ENCODE results near the gene IFNGR2. TPM values are rescaled to one million over a fixed set of nuclear protein-coding genes. Genes with fewer than 3 reads are reported as not detected.

IFNGR2 gene
- total and polyA plus RNA-seq, 2 donors (not counting 1 experiment from before 2014, with no cell fraction given) = 96.0 to 108 TPM

GRCh38 chr21:33449616-33450015 is 46.4 kb downstream of the IFNGR2 start:
- no peak for TF ChIP-seq EZH2 (IDR thresholded peaks at IDR 0.05; ENCODE audit: borderline replicate concordance, insufficient read depth, low read depth, low read length, poor library complexity, severe bottlenecking)
- TF ChIP-seq CTCF (IDR thresholded peaks at IDR 0.05) = no peak
- ATAC-seq (ENCODE audit: low read depth) (no peak), DNase-seq (no peak)
- Histone ChIP-seq H3K36me3 (replicated peaks in 1 of 2; ENCODE audit: control extremely low read depth in 1 of 2, control insufficient read depth in 1 of 2, extremely low read depth in 1 of 2, insufficient read depth in 2 of 2, low read length in 1 of 2) (peaks cover 0 to 18% of the 10 kb centered on the region in 2 experiments), H3K4me1 (ENCODE audit: control insufficient read depth in 2 of 2, insufficient read depth in 2 of 2, low read length in 2 of 2) (peaks cover 6% of the 10 kb centered on the region in 2 donors), H3K27me3 (replicated peaks in 1 of 4; ENCODE audit: control extremely low read depth in 1 of 4, control insufficient read depth in 3 of 4, insufficient read depth in 4 of 4, low read length in 3 of 4) (no peaks in the 10 kb centered on the region), H3K27ac (ENCODE audit: low read length in 2 of 2) (no peak overlapping the region), H2AFZ (ENCODE audit: insufficient read depth, low read depth, low read length, poor library complexity, severe bottlenecking) (no peak overlapping the region), H3K4me2 (replicated peaks; ENCODE audit: low read depth, low read length, poor library complexity, severe bottlenecking) (no peak overlapping the region), H4K20me1 (ENCODE audit: control insufficient read depth, insufficient read depth, low read length, poor library complexity, severe bottlenecking) (no peaks in the 10 kb centered on the region), H3K9ac (ENCODE audit: low read length) (no peak overlapping the region), H3K79me2 (ENCODE audit: control insufficient read depth, insufficient read depth, low read length) (no peaks in the 10 kb centered on the region), H3K4me3 (ENCODE audit: control extremely low read depth in 1 of 5, extremely low read depth in 1 of 5, insufficient read depth in 1 of 5, low read depth in 2 of 5, low read length in 4 of 5) (no peak overlapping the region), H3K9me3 (ENCODE audit: control extremely low read depth in 1 of 3, control insufficient read depth in 2 of 3, insufficient read depth in 1 of 3, low read length in 2 of 3) (no peaks in the 10 kb centered on the region)
- POLR2A ChIA-PET = no interaction called here
- CTCF ChIA-PET = interaction anchor here (1.3 to 9.5 kb wide), 4 partner anchors 9 to 252 kb away, joined by 3 to 140 read pairs (median 6); no protein-coding TSS in a partner anchor
- Mint-ChIP-seq H3K27me3 (no peaks in the 10 kb centered on the region), H3K4me1 (peaks cover 7% of the 10 kb centered on the region), H3K9me3 (ENCODE audit: insufficient read depth) (no peaks in the 10 kb centered on the region), H3K27ac (no peak overlapping the region), H3K4me3 (no peak overlapping the region)
- no CpG with 5 or more reads among the region's 4 CpGs for WGBS (ENCODE audit: insufficient coverage)
- intact Hi-C loops (cut with micrococcal nuclease) = loop anchor here (5.0 kb wide), 2 partner anchors 617 to 797 kb away; no protein-coding TSS in a partner anchor

GRCh38 chr21:33451634-33452071 is 48.4 kb downstream of the IFNGR2 start:
- Histone ChIP-seq H3K27ac (ENCODE audit: low read length in 2 of 2) (no peak overlapping the region), H3K36me3 (replicated peaks in 1 of 2; ENCODE audit: control extremely low read depth in 1 of 2, control insufficient read depth in 1 of 2, extremely low read depth in 1 of 2, insufficient read depth in 2 of 2, low read length in 1 of 2) (peaks cover 0 to 26% of the 10 kb centered on the region in 2 experiments), H3K4me2 (replicated peaks; ENCODE audit: low read depth, low read length, poor library complexity, severe bottlenecking) (no peak overlapping the region), H3K4me1 (ENCODE audit: control insufficient read depth in 2 of 2, insufficient read depth in 2 of 2, low read length in 2 of 2) (no peaks in the 10 kb centered on the region), H3K79me2 (ENCODE audit: control insufficient read depth, insufficient read depth, low read length) (no peaks in the 10 kb centered on the region), H3K9me3 (ENCODE audit: control extremely low read depth in 1 of 3, control insufficient read depth in 2 of 3, insufficient read depth in 1 of 3, low read length in 2 of 3) (no peaks in the 10 kb centered on the region), H3K27me3 (replicated peaks in 1 of 4; ENCODE audit: control extremely low read depth in 1 of 4, control insufficient read depth in 3 of 4, insufficient read depth in 4 of 4, low read length in 3 of 4) (no peaks in the 10 kb centered on the region), H3K4me3 (ENCODE audit: control extremely low read depth in 1 of 5, extremely low read depth in 1 of 5, insufficient read depth in 1 of 5, low read depth in 2 of 5, low read length in 4 of 5) (no peak overlapping the region), H4K20me1 (ENCODE audit: control insufficient read depth, insufficient read depth, low read length, poor library complexity, severe bottlenecking) (no peaks in the 10 kb centered on the region), H2AFZ (ENCODE audit: insufficient read depth, low read depth, low read length, poor library complexity, severe bottlenecking) (no peak overlapping the region), H3K9ac (ENCODE audit: low read length) (no peak overlapping the region)
- H3K4me1 Mint-ChIP-seq = no peaks in the 10 kb centered on the region
- H3K4me3 Mint-ChIP-seq = no peak overlapping the region
- TF ChIP-seq EZH2 (IDR thresholded peaks at IDR 0.05; ENCODE audit: borderline replicate concordance, insufficient read depth, low read depth, low read length, poor library complexity, severe bottlenecking) (no peak), CTCF (IDR thresholded peaks at IDR 0.05) (no peak)
- POLR2A ChIA-PET = no interaction called here
- H3K27ac Mint-ChIP-seq = no peak overlapping the region
- CTCF ChIA-PET = interaction anchor here (0.9 to 2.3 kb wide), 2 partner anchors 12 to 254 kb away, joined by 3 to 10 read pairs; no protein-coding TSS in a partner anchor
- DNase-seq = no peak
- 100% methylated on average over 1 of the region's 1 CpG for WGBS (ENCODE audit: insufficient coverage)
- no peak for ATAC-seq (ENCODE audit: low read depth)
- no peaks in the 10 kb centered on the region for H3K27me3 Mint-ChIP-seq
- no peaks in the 10 kb centered on the region for H3K9me3 Mint-ChIP-seq (ENCODE audit: insufficient read depth)
- intact Hi-C loops (cut with micrococcal nuclease) = no loop called here

Measured in B cell (primary cell).